ENCODE results near the gene MRPL11.
"Not testable (repeated sequence)": the region's sequence is repeated elsewhere in the genome, so short reads cannot be mapped to it uniquely, and the experiment has no call there.

Gene MRPL11

DNA sequence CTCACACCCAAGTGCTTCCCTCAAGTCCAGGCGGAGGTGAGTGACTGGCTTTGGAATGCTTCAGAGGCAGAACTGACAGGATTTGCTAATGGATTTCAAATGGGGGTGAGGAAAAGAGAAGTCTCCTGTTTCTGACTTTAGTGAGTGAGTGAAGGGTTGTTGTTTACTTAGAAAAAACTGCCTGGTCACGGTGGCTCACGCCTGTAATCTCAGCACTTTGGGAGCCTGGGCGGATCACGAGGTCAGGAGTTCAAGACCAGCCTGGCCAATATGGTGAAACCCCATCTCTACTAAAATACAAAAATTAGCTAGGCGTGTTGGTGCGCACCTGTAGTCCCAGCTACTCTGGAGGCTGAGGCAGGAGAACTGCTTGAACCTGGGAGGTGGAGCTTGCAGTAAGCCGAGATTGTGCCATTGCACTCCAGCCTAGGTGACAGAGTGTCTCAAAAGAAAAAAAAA lies 6.7 kb downstream of the MRPL11 start:
- DNase-seq (ENCODE audit: low read depth, low spot score), result not testable (repeated sequence)

DNA sequence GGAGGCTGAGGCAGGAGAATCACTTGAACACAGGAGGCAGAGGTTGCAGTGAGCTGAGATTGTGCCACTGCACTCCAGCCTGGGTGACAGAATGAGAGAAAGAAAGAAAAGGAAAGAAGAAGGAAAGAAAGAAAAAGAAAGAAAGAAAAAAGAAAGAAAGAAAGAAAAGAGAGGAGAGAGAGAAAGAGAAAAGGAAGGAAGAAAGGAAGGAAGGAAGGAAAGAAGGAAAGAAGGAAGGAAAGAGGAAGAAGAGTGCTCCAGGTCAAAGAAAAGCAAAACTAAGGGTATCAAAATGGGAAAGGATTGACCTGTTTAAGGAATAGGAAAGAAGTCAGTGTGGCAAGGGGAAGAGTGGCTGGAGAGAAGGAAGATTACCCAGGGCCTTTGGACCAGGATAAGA lies 7.4 kb downstream of the MRPL11 start:
- DNase-seq (ENCODE audit: low read depth, low spot score), result not testable (repeated sequence)

DNA sequence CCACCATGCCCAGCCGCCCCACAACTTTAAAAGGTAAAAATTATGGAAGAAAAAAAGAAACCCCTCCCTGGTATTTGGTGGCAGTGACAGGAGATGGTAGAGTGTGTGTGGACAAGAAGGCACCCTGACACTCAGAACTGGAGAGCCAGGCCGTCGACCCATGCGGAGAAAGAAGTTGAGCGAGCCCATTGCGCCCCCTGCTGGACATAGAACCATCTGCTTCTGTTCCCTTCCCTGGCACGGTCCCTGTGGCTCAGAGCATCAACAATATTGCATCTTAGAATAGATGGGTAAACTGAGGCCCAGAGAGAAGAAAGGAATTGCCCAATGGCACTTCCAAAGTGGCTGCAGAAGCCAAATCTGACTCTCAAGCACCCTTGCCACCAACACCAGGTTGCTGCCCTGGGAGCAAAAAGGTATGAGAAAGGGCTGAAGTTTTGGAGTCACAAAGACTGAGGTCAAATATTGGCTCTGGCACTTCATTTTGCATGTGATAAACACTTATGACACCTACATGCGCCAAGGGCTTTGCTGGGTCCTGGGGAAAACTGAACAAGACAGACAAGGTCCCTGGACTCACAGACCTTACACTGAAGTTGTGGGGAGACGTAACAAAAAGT lies 8.6 kb downstream of the MRPL11 start:
- peak; percentile 36 for DNase-seq (ENCODE audit: low read depth, low spot score)

DNA sequence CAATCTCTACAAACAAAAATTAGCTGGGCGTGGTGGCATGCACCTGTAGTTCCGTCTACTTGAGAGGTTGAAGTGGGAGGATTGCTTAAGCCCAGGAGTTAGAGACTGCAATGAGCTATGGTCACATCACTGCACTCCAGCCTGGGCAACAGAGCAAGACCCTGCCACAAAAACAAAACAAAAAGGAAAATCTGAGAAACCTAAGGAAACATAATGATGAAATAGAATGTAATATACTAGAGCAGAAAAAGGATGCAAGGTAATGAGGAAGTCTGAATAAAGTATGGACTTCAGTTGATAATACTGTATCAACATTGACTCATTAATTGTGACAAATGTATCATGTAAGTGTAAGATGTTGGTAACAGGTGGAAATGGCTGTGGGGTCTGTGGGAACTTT lies 9.7 kb downstream of the MRPL11 start:
- no peak for DNase-seq (ENCODE audit: low read depth, low spot score)

DNA sequence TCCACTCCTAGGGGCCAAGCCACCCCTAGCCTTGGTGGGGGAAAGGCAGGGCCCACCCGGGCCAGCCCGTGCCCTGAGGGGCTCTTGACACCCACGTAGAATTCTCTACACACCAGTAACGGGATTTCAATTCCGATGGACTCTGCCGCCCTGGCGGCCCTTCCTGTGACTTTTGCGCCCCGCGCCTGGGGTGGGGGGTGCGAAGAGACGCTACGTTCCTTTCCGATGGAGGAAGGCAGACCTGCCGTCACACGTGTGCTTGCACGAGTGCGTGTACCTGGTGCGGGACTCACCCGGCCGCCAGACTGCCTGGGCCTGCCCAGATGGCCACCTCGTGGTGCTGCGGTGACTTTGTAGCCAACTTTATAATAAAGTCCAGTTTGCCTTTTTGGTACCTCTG lies 12.3 kb downstream of the MRPL11 start:
- no peak for DNase-seq (ENCODE audit: low read depth, low spot score)

DNA sequence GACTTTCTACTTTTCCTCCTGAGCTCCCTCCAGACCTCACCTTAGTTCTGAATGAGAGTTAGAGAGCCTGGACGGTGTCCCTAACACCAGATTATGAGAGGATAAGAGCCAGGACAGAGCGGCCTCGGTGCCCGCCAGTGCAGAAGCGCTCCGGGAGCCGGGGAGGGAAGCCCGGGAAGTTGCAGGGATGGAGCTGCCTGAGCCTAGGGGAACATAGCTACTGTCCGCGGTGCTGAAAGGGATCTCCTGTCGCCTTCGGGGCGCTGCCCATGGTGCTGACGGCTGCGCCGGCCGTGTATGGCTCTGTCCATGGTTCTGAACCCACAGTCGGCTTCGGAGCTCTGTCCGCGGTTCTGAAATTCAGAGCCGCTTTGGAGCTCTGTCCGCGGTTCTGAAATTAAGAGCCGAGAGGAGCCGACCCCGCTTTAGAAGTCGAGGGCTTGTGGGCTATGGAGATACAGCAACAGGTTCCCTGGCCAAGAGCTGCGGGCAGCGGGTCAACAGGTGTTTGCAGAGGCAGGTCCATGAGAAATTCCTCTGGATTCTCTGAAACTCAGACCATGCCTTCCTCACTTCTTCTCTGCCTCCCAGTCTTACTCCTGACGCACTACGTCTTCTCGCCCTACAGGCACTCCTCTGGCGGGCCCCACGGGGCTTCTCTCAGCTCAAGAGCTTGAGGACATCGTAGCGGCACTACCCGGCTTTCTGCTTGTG lies 17.0 kb downstream of the MRPL11 start:
- peak; percentile 68 for DNase-seq (ENCODE audit: low read depth, low spot score)

DNA sequence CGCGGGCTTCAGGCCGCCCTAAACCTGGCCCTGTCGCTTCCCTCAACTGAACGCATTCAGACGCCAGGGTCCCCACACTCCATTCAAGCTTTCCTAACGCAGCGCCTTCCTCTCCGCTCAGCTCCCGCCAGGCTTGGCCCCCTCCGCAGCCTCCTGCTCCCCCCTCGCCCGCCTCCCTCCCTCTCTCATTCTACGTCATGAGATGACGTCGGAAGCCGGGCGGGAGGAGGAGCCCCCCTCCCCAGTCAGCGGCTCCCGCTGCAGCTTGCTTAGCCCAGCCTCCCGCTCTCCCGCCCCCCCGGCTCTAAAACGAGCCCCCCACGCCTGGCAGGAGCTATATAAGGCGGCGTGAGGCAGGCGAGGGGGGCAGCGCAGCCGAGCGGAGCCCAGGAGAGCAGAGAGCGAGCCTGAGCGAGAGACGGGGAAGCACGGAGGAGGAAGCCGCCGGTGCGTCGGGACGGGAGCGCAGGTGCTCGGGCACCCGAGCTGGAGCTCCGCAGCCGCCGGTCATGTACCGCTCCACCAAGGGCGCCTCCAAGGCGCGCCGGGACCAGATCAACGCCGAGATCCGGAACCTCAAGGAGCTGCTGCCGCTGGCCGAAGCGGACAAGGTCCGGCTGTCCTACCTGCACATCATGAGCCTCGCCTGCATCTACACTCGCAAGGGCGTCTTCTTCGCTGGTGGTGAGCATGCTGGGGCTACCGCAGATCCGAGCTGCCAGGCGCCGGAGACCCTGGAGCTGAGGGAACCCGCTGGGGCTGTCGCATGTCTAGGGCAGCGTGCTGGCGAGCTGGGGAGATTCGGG lies 17.8 kb downstream of the MRPL11 start, which contains the start of gene NPAS4:
TSS of gene NPAS4 (plus strand) at position 365 of the 806 bp plus-strand sequence. CDS start at position 510, 145 bp downstream.
- DNase-seq (ENCODE audit: low read depth, low spot score), result no peak

DNA sequence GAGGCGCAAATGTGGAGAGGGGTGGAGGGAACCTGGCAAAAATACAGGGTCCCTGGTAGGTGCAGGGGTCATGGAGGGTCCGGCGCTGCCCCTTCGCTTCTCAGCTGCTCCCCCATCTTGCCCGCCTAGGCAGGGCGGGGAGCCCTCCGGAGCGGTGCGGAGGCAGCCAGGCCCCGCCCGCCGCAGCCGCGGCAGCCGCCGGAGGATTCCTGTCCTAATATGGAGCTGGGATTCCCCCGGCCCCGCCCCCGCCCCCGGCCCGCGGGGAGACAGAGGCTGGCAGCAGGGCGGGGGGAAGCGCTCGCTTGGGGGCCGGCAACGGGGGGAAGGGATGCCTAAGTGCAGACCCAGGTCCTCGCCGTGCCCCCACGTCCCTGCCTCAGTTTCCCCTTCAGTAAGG lies 18.8 kb downstream of the MRPL11 start:
- DNase-seq (ENCODE audit: low read depth, low spot score), result no peak

DNA sequence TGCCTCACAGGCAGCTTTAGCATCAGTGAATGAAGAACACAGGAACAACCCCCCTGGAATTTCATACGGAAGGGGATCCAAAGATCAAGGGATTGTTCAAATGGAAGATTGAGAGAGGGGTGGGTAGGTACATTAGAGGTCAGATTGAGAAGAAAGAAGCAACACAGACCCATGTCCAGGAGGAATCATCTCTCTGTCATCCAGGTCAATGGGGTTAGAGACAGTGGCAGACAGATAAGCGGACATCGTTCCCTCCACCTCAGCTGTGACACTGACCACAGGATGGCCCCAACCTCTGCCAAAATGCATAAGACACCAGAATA lies 19.7 kb downstream of the MRPL11 start:
- no peak for DNase-seq (ENCODE audit: low read depth, low spot score)

DNA sequence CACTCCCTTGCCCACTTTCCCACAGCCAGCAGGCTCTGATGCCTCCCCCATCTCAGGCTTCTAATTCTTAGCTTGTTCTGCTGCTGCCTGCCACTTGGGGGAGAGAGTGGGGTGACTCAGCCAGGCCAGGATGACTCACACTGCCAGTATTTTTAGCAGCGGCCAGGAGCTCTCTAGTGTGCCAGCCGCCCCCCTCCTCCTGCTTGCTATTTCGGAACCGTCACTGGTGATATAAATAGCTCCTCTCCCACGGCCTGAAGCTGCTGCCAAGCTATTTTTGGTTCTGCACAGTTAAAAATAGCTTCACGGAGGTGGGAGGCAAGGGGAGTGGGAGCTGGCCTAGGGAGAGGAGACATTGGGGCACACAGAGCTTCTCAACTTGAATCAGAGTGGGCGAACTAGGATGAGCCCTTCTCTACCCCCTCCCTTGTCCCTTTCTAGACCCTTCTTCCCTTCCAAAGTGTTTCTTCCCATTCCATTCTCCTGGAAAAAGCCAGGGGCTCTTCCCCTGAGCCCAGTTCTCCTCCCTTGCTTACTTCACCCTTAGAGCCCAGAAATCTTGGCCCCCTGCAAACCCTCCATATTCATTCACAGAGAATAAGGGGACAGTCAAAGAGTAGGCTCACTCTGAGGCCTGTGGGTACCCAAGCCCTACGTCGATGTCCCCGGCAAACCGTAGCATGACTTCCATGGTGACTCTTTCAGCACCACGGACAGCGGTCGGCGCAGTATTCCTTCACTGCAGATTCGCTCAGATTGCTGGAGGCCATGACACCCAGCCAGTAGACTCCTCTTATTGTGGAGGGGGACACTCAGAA lies 20.3 kb downstream of the MRPL11 start:
- DNase-seq (ENCODE audit: low read depth, low spot score), result peak; percentile 50

DNA sequence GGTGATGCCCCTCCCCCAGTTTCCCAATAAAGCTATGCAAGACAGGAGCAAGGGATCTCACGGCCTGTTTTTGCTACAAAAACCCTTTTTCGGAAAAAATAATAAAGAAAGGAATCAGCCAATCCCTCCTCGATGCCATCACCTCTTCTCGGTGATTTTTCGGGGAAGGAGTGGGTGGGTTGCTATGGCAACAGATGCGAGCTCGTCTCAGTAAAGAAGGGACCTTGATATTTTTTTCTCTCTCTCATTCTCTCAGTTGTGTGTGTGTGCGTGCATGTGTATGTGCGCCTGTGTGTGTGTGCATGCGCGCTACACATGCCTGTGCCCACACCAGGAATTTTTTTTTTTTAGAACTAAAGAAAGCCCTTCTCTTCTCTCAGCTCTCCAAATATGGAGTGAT lies 21.6 kb downstream of the MRPL11 start:
- no peak for DNase-seq (ENCODE audit: low read depth, low spot score)

DNA sequence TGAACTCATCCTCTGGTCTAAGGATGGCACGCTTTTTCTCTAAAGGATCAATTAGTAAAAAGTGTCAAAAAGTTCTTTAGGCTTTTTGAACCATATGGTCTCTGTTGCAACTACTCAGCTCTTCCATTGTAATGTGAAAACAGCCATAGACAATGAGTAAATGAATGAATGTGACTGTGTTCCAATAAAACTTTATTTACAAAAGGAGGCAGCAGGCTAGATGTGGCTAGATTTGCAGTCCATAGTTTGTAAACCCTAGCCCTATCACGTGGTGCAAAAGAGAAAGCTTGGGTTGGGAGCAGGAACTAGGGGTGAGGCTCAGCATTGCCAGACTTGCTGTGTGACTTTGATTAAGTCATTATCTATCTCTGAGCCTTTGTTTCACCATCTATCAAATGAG lies 23.2 kb downstream of the MRPL11 start:
- no peak for DNase-seq (ENCODE audit: low read depth, low spot score)

DNA sequence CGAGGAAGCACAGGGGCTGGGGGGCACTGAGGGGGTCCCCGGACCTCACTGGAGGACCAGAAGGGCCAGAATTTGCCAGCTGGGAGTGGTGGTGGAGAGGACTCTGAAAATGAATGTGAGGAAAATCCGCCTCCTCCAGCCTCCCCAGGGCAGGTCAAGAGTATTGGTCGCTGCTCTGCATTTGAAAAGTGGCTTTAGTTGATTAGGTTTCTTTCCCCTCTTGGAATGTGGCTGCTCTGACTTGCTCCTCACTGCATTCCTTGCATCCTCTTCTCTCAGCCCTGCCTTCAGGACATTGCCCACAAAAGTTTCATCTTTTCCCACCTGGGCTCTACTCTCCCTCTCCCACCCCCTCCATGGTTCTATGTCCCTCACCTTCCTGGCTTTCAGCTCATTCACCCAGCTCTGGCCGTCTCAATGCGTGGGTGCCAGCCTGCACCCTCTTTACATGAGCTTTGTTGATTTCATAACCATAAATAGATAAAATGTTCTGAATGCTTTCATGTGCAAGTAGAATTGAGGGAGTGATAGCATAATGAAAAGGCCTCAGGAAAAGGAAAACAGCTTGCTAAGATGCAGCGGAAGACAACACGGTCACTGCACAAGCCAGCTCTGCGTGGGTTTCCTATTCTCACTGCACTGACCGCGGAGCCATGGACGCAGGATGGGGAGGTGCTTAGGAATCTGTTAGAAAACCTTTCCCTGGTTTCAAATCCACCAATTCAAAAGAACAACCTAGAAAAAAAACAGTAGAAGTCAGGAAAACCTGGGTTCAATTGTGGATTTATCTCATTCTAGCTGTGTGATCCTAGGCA lies 24.3 kb downstream of the MRPL11 start:
- no peak for DNase-seq (ENCODE audit: low read depth, low spot score)

DNA sequence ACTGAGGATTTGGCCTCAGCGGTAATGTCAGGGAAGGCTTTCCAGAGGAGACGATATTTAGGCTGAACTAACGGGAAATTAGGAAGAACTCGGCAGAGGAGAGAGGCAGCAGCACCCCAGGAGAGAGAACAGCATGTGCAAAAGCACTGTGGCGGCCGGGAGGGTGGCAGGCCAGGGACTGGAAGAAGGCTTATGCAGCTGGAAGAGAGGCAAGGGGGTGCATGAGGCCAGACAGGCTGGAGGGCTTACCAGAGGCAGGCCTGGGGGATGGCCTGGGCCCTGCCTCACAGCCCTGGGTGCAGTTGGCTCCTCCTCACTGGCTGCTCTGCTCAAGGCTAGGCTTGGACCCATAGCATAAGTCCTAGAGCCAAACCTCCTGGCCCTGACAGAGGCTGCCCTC lies 25.5 kb downstream of the MRPL11 start:
- DNase-seq (ENCODE audit: low read depth, low spot score), result no peak

DNA sequence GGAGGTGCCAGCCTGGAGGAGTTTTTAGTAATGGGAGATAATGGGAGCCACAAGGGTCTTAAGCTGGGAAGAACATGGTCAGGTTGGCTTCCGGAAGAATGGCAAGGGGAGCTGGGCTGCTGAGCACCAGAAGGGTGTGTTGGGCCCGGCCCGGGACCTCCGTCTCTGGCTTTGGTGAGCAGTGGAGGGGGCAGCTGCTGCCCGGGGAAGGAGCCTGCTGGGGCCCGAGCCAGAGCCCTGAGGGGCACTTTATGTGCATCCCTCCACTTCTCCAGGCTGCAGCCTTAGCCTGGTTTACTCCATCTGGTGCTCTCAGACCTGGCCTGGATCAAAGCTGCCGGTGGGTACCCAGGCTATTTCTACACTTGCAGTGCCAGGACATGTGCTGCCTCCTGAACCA lies 26.5 kb downstream of the MRPL11 start:
- DNase-seq (ENCODE audit: low read depth, low spot score), result no peak

DNA sequence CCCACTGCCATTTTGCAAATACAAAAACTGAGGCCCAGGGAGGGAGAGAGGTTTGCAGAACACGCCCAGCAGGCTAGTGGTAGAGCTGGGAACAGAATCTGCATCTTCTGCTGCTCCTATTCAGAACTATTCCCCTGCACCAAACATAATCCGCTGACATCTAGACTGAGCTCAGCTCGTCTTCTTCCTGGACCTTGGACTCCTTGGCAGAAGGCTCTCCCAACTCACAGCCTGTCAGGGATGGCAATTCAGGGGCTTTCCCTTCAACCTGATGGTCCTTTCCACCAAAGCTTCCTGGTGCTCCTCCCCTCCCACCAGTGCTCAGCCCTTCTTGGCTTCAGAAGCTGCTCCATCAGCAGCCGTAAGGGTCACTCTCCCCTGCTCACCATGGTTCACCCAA lies 27.3 kb downstream of the MRPL11 start:
- no peak for DNase-seq (ENCODE audit: low read depth, low spot score)

DNA sequence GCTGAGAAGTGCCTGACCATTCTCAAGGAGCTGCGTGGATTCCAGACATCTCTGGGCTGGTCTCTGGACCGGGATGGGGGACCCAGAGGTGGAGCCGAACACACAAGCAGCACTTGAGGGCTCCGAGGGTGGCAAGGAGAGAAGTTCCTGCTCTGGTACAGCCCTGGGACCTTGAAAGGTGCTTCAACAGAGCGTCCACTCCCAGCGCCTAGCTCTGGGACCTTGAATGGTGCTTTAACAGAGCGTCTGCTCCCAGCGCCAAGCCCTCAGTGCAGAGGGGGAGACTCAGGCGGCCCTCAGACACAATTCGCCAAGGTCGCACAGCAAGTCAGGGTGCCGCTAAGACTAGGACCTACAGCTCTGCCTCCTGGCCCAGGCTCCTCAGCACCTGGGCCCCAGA lies 28.5 kb downstream of the MRPL11 start:
- DNase-seq (ENCODE audit: low read depth, low spot score), result no peak

DNA sequence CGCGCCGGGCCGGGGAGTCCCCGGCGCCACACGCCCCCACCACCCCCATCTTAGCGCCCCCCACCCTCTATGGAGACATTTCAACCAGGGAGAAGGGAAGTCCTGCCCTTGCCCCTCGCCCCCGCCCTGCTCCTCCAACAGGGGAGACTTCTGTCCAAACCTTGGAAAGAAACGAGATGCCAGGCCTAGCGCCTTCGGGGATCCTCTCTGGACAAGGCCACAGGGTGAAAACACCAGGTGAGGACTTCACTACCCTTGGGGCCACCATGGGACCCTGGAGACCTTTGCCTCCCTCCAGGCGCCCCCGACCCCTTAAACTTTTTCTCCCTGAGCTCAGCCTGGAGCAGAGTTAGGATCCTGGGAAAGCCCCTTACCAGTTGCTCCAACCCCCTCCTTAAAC lies 29.4 kb downstream of the MRPL11 start:
- DNase-seq (ENCODE audit: low read depth, low spot score), result no peak

DNA sequence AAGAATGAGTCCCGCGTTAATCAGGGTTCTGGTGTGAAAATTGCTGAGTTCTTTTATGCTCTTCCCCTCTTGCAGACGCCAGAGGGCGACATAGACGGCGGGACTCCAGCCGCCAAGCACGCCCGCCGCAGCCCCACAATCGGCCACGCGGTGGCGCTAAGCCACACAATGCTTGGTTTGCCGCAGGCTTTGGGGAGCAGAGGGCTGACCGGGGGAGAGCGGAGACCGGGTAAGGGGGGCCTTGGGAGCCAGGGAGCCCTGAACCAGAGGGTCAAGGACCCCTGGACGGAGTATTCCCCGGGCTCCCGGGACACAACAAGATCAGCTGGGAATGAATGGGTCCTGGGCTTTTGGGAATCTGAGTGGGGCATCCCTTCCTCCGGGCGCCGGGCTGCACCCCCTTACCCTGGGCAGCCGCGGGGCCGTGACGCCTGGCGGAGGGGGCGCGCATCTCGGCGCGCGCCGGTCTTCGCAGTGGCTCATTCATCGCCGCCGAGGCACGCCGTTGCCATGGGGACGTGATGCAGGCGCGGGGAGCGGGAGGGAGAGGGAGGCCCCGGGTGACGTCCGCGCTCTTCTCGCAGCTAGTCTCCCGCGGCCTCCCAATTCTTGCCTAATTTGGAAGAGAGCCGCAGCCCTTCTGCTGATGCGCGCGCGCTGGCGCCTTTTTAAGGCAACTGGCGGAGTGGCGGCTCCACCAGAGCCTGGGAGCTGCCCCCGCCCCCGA lies 30.0 kb downstream of the MRPL11 start:
- peak; percentile 56 for DNase-seq (ENCODE audit: low read depth, low spot score)

DNA sequence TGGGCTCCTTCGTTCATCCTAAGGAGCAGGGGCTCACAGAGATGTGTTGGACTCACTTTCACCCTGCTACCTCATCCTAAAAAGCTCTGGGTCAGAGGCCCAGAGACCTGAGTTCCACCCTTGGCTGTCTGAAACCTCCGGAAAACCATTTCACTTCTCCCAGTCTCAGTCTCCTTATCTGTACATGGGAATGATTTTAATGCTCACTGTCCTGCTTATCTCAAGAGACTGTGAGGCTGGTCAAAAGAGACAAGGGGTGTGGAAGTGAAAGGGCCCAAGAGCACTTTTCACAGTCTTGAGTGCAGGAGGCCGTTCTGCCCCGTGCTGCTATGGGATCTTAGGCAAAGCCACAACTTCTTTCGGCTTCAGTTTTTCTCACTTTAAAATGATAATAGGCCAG lies 31.0 kb downstream of the MRPL11 start:
- DNase-seq (ENCODE audit: low read depth, low spot score), result no peak

All from smooth muscle cell of the brain vasculature (primary cell).